NCI-H446 treated with DMSO at 0.1 percent for 48 hours (cell line): Measurements from ENCODE around the gene NCL.
"Not testable (repeated sequence)": the region's sequence is repeated elsewhere in the genome, so short reads cannot be mapped to it uniquely, and the experiment has no call there.

Source experiments
- DNase-seq: peaks from one replicate; lab custom pipeline; 2025; lab: John Stamatoyannopoulos, UW

The NCL gene

DNA sequence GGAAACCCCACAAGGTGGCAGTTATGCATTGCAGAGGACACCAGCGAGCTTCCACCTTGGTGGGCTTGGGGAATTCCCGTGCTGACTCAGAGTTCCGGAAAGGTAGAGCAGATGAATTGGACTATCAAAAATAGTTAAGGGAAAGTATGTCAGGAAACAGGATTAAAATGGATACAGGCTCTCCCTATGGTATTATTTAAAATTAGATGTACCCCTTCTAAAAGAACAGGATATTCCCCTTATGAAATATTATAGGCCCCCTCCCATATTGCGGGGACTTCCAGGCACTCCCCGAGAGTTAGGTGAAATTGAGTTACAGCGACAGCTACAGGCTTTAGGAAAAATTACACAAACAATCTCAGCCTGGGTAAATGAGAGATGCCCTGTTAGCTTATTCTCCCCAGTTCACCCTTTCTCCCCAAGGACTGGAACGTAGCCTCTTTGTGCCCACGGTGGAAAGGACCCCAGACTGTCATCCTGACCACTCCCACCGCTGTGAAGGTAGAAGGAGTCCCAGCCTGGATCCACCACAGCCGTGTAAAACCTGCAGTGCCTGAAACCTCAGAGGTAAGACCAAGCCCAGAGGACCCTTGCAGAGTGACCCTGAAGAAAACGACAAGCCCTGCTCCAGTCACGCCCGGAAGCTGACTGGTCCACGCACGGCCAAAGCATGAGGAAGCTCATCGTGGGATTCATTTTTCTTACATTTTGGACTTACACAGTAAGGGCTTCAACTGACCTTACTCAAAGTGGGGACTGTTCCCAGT is 58.5 kb downstream of the NCL start:
- DNase-seq = not testable (repeated sequence)

DNA sequence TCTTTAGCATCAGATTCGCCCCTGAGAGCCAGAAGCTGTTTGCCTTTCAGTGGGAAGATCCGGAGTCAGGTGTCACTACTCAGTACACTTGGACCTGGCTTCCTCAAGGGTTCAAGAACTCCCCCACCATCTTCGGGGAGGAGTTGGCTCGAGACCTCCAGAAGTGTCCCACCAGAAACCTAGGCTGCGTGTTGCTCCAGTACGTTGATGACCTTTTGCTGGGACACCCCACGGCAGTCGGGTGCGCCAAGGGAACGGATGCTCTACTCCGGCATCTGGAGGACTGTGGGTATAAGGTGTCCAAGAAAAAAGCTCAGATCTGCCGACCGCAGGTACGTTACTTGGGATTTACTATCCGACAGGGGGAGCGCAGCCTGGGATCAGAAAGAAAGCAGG is 60.1 kb downstream of the NCL start:
- not testable (repeated sequence) for DNase-seq
